A549 (cell line): Measurements from ENCODE around the gene KDM4B.

Source experiments
- CBX2 ChIP-seq: fragments of 200-600 bp; sonication (generic); IDR thresholded peaks from 2 replicates; pipeline ENCODE4 v1.6.1; 2016; ENCODE audit warnings: low read depth, mild to moderate bottlenecking, borderline replicate concordance
- CTCF ChIP-seq: fragments of >200 bp; sonication (Bioruptor Twin); formaldehyde crosslinking; IDR thresholded peaks from 3 replicates; pipeline ENCODE4 v1.5.1; 2016
- HOXB5 ChIP-seq: fragments of 250-450 bp; sonication (Bioruptor Pico); IDR thresholded peaks from 2 replicates; pipeline ENCODE4 v1.5.0; 2020; ENCODE audit warnings: mild to moderate bottlenecking, moderate library complexity
- JUNB ChIP-seq: fragments of >200 bp; sonication (Bioruptor Twin); formaldehyde crosslinking; IDR thresholded peaks from 2 replicates; pipeline ENCODE4 v1.6.1; 2016
- KDM5A ChIP-seq: fragments of 200-600 bp; sonication (generic); IDR thresholded peaks from 2 replicates; pipeline ENCODE4 v1.6.1; 2016; ENCODE audit warnings: antibody characterized with exemption, mild to moderate bottlenecking
- POLR2A ChIP-seq: IDR thresholded peaks from 2 replicates; pipeline ENCODE4 v1.6.1; 2012; ENCODE audit warnings: mild to moderate bottlenecking, low read length

- TF ChIP-seq CBX2: no peak
- TF ChIP-seq CTCF: no peak
- TF ChIP-seq POLR2A: no peak
- TF ChIP-seq HOXB5 (CRISPR knock-in tag): no peak
- no peak for TF ChIP-seq JUNB
- TF ChIP-seq KDM5A: no peak
Measured at GRCh38 chr19:5126498-5127223, 157.7 kb downstream of the KDM4B start.
